HAP-1 (cell line): ENCODE measurements around the gene HPS1.

ENCODE experiments used
- DNase-seq, 2 experiments: peaks; one replicate each; pipeline ENCODE4 v3.0.0-alpha.2; 2016 to 2020; ENCODE audit warnings: low spot score in 2 of 2
- H3K27me3 ChIP-seq: fragments of 250-450 bp; sonication (Bioruptor Pico); 2 replicates; pipeline ENCODE4 v1.5.1; 2020; ENCODE audit warnings: low read depth, mild to moderate bottlenecking, moderate library complexity
- H3K36me3 ChIP-seq: fragments of 250-450 bp; sonication (Bioruptor Pico); replicated peaks from 2 replicates; pipeline ENCODE4 v1.5.1; 2020; ENCODE audit warnings: mild to moderate bottlenecking
- H3K4me1 ChIP-seq: fragments of 250-450 bp; sonication (Bioruptor Pico); 2 replicates; pipeline ENCODE4 v1.5.1; 2020; ENCODE audit warnings: mild to moderate bottlenecking
- H3K4me3 ChIP-seq: fragments of 250-450 bp; sonication (Bioruptor Pico); 2 replicates; pipeline ENCODE4 v1.5.1; 2020; ENCODE audit warnings: mild to moderate bottlenecking, moderate library complexity
- H3K9me3 ChIP-seq: fragments of 250-450 bp; sonication (Bioruptor Pico); 2 replicates; pipeline ENCODE4 v1.5.1; 2020; ENCODE audit warnings: mild to moderate bottlenecking, moderate library complexity
- in situ Hi-C: fragments of 300-500 bp; cut with MboI; formaldehyde crosslinking; loops from 3 replicates; pipeline ENCODE4 v1.14.3; 2020; ENCODE audit warnings: low sequenced_read_pairs, inconsistent platforms, mixed read lengths

HPS1 gene

DNA sequence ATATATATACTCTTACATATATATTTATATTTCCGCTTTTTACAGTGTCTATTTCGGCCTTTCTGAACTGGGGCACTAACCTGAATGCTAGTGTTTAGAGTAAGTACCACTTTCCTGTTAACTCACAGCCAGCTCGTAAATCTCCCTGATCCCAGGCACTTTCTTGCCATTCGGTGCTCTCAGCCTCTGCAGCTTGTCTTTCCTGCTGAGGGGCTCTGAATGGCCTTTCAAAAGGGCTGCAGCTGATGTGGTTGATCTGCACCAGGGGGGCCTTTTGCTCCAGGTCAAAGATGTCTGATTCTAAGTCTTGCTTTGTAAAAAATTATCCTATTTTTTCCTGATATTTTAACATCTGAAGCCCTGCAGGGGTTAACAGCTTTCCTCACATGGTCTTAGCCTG, 25.5 kb upstream of the HPS1 start:
- H3K27me3 ChIP-seq: no peaks in the 10 kb centered on the region; the same call in 1 of the 2 replicates
- no peaks in the 10 kb centered on the region for H3K9me3 ChIP-seq
- H3K36me3 ChIP-seq: no peaks in the 10 kb centered on the region
- in situ Hi-C loops: loop anchor here (25.0 kb wide), 1 partner anchor 790 kb away; no protein-coding TSS in a partner anchor
- H3K4me3 ChIP-seq: no peak overlapping the region
- peaks cover 18% of the 10 kb centered on the region for H3K4me1 ChIP-seq
- no peak for DNase-seq

DNA sequence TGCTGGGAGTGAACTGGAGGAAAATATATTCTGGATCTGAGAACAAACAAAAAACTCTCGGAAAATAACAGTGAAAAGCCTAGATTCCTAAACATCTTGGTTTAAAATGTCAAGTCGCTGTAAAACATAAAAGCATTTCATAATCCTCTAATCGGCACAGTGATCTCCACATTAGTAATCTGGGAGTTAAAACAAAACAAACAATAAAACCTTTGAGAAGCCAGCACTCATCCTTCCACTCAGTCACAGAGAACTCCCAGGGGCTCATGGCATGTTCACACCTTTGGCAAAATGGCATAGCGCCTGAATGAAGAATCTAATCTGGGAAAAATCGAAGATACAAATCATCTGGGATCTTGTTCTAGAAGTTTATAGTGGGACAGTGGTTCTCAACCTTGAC, 24.1 kb upstream of the HPS1 start:
- no peak for DNase-seq
- Histone ChIP-seq H3K27me3 (no peaks in the 10 kb centered on the region), H3K4me1 (peaks cover 18% of the 10 kb centered on the region), H3K36me3 (no peaks in the 10 kb centered on the region), H3K9me3 (no peaks in the 10 kb centered on the region), H3K4me3 (no peak overlapping the region)
- in situ Hi-C loops: loop anchor here (25.0 kb wide), 1 partner anchor 791 kb away; no protein-coding TSS in a partner anchor

DNA sequence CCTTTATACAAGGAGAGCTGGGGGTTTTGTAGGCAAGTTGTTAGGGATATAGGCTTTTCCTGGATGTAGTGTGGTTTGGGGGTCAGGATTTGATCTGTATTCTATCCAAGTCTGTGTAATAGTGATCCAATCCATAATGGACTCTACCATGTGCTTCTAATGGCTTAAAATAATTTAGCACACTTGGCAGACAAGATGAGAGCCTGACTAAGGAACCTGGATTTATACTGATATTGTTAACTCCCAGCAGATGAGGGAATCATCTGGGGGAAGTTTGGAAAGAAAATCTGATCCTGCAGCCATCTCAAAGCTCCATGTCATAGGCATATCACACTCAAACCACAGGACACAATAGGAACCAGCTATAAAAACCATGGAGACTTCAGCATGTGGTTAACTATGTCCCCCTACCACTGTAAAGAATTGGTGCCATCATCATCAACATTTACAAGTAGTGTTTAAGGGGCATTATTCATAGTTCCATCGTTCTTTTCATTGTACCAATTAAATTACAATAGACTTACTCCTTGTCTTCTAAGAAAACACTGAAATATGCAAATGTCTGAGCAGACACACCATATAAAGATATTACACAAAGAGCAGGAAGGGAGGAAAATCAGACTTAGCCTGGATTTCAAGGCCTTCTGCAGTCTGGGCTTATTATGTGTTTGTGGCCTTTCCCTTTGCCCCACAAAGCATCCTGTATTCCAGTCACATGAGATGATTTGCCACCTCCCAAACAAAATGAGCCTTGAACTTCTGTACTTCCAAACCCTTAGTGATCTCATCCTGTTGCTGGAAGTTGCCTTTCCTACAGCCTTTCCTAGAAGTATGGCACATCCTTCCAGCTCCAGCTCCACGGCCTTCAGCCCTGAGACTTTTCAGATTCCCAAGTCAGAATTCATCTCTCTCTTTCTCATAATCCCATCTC, 22.5 kb upstream of the HPS1 start:
- H3K9me3 ChIP-seq: no peaks in the 10 kb centered on the region
- H3K4me1 ChIP-seq: peaks cover 18% of the 10 kb centered on the region
- in situ Hi-C loops: loop anchor here (5.0 to 25.0 kb wide), 3 partner anchors 193 to 793 kb away; no protein-coding TSS in a partner anchor
- peak; percentile 47 to 81 for DNase-seq
- H3K27me3 ChIP-seq: no peaks in the 10 kb centered on the region; the same call in 1 of the 2 replicates
- H3K4me3 ChIP-seq: no peak overlapping the region
- no peaks in the 10 kb centered on the region for H3K36me3 ChIP-seq

DNA sequence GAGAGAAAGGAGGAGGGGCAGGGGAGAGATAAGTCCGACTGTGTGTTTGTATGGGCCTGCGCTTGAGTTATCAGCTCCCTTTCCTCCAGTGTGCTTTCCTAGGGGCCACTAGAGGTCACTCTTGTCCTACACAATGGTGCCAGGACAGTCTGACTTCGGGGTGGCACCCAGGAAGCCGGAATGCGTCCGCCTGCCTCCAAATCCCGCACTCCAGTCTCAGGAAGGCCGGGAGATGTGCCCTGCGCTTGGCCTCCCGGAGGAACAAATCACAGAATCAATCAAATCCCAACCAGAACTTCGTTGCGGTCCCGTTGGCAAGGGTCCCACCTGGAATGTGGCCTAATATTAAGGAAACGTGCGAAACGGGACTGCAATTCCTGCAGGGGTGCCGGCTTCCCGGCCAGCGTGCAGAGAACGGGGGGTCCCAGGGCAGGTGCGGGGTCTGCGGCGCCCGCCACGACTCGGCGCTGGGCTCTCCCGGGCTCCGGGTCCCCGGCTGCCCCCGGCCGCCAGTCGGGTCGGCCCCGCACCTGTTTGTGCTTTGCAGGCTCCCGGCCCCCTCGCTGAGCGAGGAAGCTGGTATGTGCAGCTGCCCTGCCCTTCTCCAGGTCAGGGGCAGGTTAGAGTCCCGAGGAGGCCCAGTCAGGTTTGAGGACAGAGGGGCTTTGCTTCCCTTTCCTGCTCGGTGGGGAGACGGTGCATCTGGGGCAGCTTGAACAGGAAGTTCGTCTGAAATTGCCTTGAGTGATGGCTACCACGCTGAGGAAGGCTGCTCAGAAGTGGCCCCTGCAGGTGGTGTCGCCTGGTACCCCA, 21.0 kb upstream of the HPS1 start:
- Histone ChIP-seq H3K4me1 (peaks cover 18% of the 10 kb centered on the region), H3K27me3 (no peaks in the 10 kb centered on the region; the same call in 1 of the 2 replicates), H3K9me3 (no peaks in the 10 kb centered on the region), H3K36me3 (no peaks in the 10 kb centered on the region), H3K4me3 (no peak overlapping the region)
- in situ Hi-C loops: loop anchor here (5.0 to 25.0 kb wide), 3 partner anchors 195 to 795 kb away; no protein-coding TSS in a partner anchor
- peak; percentile 81 to 83 for DNase-seq

DNA sequence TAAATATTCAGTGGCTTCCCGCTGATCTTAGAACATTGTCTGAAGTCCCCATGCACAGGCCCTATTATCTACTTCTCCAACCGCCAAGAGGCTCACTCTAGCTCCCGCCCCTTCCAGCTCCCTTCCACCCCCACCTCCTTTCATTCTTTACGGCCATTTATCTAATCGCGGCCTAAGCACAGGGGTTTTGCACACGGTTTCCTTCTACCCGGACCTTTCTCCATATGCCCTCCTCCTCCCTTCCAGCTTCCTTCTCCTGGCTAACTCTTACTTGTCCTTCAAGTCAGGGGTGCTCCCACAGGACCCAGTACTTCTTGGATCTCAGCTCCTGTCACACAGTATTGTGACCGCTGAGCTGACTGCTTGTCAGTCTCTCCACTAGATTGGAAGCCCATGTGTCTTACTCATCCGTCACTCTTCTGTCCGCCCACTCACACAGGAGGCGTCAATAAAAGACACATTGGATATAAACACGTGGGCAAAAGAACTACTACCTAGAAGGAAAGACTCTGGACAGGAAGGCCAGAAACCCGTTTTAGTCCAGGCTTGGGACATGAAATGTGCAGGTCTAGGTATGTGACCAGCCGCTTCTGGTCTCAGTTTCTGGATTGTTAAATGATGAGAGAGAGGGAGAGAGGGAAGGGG, 20.2 kb upstream of the HPS1 start:
- Histone ChIP-seq H3K4me1 (peaks cover 18% of the 10 kb centered on the region), H3K27me3 (no peaks in the 10 kb centered on the region; the same call in 1 of the 2 replicates), H3K9me3 (no peaks in the 10 kb centered on the region), H3K4me3 (no peak overlapping the region), H3K36me3 (no peaks in the 10 kb centered on the region)
- in situ Hi-C loops: loop anchor here (5.0 to 25.0 kb wide), 3 partner anchors 195 to 795 kb away; no protein-coding TSS in a partner anchor
- DNase-seq: no peak

DNA sequence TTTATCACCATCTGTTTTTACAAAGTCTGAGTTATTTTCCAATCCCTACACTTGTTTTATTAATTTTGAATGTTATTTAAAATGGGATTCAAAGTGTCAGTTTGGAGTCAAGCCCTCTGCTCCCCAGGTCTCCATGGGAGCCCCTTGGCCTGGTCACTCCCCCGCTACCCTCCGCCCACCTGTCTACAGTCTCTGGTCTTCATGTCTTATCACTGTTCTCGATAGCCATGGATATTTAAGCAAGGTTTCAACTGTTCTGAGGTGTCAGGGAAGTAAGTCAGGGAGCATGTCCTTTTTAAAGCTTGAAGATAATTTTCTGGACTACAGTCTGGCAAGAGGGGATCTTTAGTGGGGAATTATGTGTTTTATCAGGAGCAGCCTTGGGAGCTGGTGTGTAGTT, 19.1 kb upstream of the HPS1 start:
- no peak overlapping the region for H3K4me3 ChIP-seq
- no peaks in the 10 kb centered on the region; the same call in 1 of the 2 replicates for H3K27me3 ChIP-seq
- in situ Hi-C loops: loop anchor here (5.0 to 25.0 kb wide), 3 partner anchors 196 to 796 kb away; no protein-coding TSS in a partner anchor
- no peaks in the 10 kb centered on the region for H3K36me3 ChIP-seq
- no peaks in the 10 kb centered on the region for H3K9me3 ChIP-seq
- H3K4me1 ChIP-seq: peaks cover 18% of the 10 kb centered on the region
- DNase-seq: no peak

DNA sequence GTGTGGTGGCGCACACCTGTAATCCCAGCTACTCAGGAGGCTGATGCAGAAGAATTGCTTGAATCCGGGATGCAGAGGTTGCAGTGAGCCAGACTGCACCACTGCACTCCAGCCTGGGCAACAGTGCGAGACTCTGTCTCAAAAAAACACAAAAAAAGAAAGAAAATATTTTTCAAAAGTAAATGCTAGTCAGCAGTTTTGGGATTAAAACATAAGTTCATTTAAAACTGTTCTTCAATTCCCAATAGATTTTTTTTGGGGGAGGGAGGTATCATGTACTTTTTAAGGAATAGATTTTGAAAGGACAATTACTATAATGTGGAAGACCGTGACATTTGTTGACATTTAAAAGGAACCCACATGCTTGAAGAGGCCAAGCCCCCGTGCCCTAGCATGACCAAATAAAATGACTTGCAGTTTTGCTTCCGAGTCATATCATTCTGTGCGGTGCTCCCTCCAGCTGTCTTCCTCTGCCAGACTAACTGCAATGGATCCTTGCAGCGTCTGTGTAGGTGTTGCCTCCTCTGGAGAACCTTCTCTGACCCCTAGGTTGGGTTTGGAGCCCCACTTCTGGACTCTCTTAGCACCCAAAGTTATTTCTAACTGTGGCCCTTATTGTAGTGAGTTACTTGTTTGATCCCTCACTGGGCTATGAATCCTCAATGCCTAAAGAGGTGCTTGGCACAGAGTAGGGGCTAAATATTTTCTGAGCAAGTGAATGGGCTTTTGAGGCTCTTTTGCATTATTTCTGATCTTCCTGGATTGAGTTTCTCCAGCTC, 17.4 kb upstream of the HPS1 start:
- Histone ChIP-seq H3K27me3 (no peaks in the 10 kb centered on the region; the same call in 1 of the 2 replicates), H3K4me3 (no peak overlapping the region), H3K4me1 (peaks cover 11% of the 10 kb centered on the region), H3K36me3 (no peaks in the 10 kb centered on the region), H3K9me3 (no peaks in the 10 kb centered on the region)
- DNase-seq: no peak
- in situ Hi-C loops: loop anchor here (25.0 kb wide), 1 partner anchor 798 kb away; no protein-coding TSS in a partner anchor

DNA sequence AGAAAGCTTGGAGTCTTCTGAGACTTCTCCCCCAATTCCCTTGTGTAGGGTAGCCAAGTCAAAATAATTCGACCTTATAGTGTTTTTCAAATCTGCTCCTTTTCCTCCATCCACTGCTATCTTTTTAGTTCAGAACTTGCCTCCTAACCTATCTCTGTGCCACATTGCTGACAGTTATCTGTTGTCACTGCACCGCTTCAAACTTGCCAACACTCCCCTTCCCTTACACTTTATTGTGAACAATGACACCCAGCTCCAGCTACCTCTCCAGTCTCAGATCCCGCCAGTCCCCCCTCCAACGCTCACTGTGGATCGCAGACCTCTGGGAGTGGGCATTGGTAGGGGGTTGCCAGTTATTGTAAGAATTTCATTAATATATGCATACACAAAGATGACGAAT, 16.3 kb upstream of the HPS1 start:
- H3K4me1 ChIP-seq: peaks cover 4% of the 10 kb centered on the region; the same call in 1 of the 2 replicates
- H3K27me3 ChIP-seq: no peaks in the 10 kb centered on the region; the same call in 1 of the 2 replicates
- no peak for DNase-seq
- H3K36me3 ChIP-seq: no peaks in the 10 kb centered on the region
- H3K4me3 ChIP-seq: no peak overlapping the region
- H3K9me3 ChIP-seq: no peaks in the 10 kb centered on the region
- in situ Hi-C loops: loop anchor here (25.0 kb wide), 1 partner anchor 799 kb away; no protein-coding TSS in a partner anchor

DNA sequence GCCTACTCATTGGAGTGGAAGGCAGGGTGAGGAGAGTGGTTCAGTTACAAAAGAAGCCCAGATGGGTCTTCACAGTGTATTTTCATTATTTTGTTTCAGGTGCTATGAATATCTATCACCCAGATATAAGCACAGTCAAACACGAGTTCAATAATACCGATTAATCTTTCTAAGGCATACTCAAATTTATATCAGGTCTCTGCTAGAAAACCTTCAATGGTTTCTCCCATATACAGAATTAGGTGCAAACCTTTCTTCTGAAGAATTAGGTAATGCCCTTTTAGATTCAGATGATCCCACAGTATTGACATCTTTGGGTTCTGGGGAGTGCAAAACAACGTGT, 14.7 kb upstream of the HPS1 start:
- Histone ChIP-seq H3K9me3 (no peaks in the 10 kb centered on the region), H3K4me3 (no peak overlapping the region), H3K27me3 (no peaks in the 10 kb centered on the region; the same call in 1 of the 2 replicates), H3K36me3 (no peaks in the 10 kb centered on the region), H3K4me1 (no peaks in the 10 kb centered on the region)
- in situ Hi-C loops: loop anchor here (25.0 kb wide), 1 partner anchor 801 kb away; no protein-coding TSS in a partner anchor
- DNase-seq: no peak

DNA sequence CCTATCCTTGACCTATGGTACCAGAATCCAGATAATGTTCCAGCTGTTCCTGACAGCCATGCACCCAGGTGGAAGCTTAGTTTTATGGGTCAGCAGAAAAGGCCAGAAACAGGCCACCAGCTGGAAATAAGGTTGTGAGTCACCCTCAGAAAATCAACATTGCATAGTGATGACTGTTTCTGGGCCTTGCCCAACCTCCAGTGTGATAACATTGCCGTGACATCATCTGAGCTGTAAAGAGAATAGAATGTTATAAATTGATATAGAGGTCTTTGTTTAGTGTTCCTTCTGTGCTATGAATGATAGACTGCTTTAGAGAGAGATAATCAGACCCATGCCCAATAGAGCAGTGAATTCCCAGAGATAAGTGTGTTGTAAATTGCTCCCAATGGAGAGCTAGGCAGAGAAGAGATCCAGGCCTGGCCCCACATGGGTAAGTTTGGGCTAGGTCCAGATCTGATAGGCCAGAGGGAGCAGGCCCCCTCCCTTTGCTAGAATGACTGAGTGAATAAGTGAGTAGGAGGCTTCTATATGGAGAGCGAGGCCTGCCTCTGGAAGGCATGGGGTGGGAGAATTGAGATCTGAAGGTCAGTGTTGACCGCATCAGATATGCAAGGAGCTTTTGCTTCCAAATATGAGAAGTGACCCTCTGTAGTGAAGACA, 14.2 kb upstream of the HPS1 start:
- in situ Hi-C loops: loop anchor here (25.0 kb wide), 1 partner anchor 801 kb away; no protein-coding TSS in a partner anchor
- H3K36me3 ChIP-seq: no peaks in the 10 kb centered on the region
- H3K9me3 ChIP-seq: no peaks in the 10 kb centered on the region
- DNase-seq: no peak
- no peaks in the 10 kb centered on the region; the same call in 1 of the 2 replicates for H3K27me3 ChIP-seq
- no peak overlapping the region for H3K4me3 ChIP-seq
- H3K4me1 ChIP-seq: no peaks in the 10 kb centered on the region

DNA sequence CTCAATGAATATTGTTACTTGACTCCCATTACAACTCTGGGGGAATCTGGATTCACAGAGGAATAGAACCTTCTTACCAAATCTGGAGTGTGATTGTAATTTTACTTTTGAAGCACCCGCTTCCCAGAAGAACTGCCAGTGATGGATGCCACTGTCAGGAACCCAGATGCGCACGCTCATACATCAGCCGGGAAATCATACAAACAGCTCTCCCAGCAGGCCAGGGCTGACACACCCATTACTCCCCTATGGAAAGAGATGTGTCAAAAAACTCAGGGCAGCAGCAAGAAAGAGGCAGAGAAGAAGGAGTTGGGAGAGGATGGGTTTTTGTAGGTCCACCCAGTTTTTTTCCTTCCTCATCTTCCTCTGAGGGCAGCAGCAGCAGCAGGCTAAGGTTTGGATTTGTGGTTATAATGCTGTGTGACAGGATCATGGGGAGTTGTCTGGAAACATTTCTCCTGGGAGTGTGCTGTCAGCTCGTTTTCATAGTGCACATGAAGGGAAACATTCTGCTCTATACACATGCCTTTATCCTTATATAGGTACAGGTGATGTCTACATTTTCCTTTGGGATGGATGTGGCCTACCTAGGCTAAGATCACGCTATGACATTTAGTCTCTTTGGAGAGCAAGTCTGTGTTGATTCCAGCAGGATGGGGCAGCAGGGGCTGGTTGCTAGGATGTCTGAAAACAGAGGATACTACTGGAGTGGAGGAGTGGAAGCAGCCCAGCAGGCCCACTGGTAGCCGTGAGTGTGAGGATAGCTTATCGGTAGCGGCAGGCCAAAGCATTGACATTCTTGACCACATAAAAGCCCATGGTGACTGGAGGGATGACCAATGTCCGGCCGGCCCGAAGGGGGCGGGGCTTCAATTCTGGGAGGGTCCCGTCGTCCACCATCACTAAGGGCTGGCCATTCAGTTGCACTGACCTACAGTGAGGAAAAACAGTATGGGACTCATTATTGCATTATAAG, 12.4 kb upstream of the HPS1 start:
- Histone ChIP-seq H3K27me3 (no peaks in the 10 kb centered on the region), H3K4me3 (no peak overlapping the region), H3K36me3 (no peaks in the 10 kb centered on the region), H3K9me3 (no peaks in the 10 kb centered on the region), H3K4me1 (no peaks in the 10 kb centered on the region)
- in situ Hi-C loops: loop anchor here (25.0 kb wide), 1 partner anchor 803 kb away; no protein-coding TSS in a partner anchor
- DNase-seq: no peak
